H9 (cell line): ENCODE results near the gene CRAMP1. TPM values are rescaled to one million over a fixed set of nuclear protein-coding genes. Genes with fewer than 3 reads are reported as not detected.

Experiments
- DNase-seq: peaks from one replicate; pipeline ENCODE4 v3.0.0-alpha.2; 2017
- H2AFZ ChIP-seq: one replicate; pipeline ENCODE4 v1.6.1; 2013; ENCODE audit warnings: mild to moderate bottlenecking, low read length, control low read depth, moderate library complexity
- H2AK5ac ChIP-seq: 2 replicates; pipeline ENCODE4 v1.6.1; 2013; ENCODE audit warnings: low read length, control low read depth, mixed read lengths; ENCODE audit not compliant: insufficient read length
- H2BK120ac ChIP-seq: one replicate; pipeline ENCODE4 v1.6.1; 2013; ENCODE audit warnings: low read depth, mild to moderate bottlenecking, low read length, control low read depth, inconsistent platforms; ENCODE audit not compliant: poor library complexity, severe bottlenecking
- H2BK12ac ChIP-seq: 2 replicates; pipeline ENCODE4 v1.6.1; 2013; ENCODE audit warnings: low read length, control low read depth, mixed read lengths, low read depth; ENCODE audit not compliant: insufficient read length
- H2BK15ac ChIP-seq: 2 replicates; pipeline ENCODE4 v1.6.1; 2013; ENCODE audit warnings: low read depth, low read length, control low read depth
- H2BK20ac ChIP-seq: one replicate; pipeline ENCODE4 v1.6.1; 2013; ENCODE audit warnings: low read depth, mild to moderate bottlenecking, low read length, control low read depth, inconsistent platforms; ENCODE audit not compliant: poor library complexity, severe bottlenecking
- H2BK5ac ChIP-seq: 2 replicates; pipeline ENCODE4 v1.6.1; 2013; ENCODE audit warnings: low read length, control low read depth, mixed read lengths; ENCODE audit not compliant: insufficient read length
- H3K14ac ChIP-seq: 2 replicates; pipeline ENCODE4 v1.6.1; 2013; ENCODE audit warnings: low read length, control low read depth; ENCODE audit not compliant: insufficient read depth
- H3K18ac ChIP-seq: 2 replicates; pipeline ENCODE4 v1.6.1; 2013; ENCODE audit warnings: low read depth, mild to moderate bottlenecking, mixed read lengths, low read length, control low read depth; ENCODE audit not compliant: insufficient read length
- H3K23ac ChIP-seq: 2 replicates; pipeline ENCODE4 v1.6.1; 2013; ENCODE audit warnings: low read length, control low read depth, mixed read lengths, low read depth; ENCODE audit not compliant: insufficient read length
- H3K23me2 ChIP-seq: 2 replicates; pipeline ENCODE4 v1.6.1; 2013; ENCODE audit warnings: low read depth, mild to moderate bottlenecking, mixed read lengths, low read length, control low read depth; ENCODE audit not compliant: insufficient read length, poor library complexity, severe bottlenecking
- H3K27ac ChIP-seq: 2 replicates; pipeline ENCODE4 v1.5.1; 2013; ENCODE audit warnings: low read length, control low read depth, mixed read lengths, low read depth; ENCODE audit not compliant: insufficient read length
- H3K27me3 ChIP-seq: 2 replicates; pipeline ENCODE4 v1.6.1; 2013; ENCODE audit warnings: low read length, control low read depth, inconsistent platforms; ENCODE audit not compliant: insufficient read depth
- H3K4ac ChIP-seq: 2 replicates; pipeline ENCODE4 v1.6.1; 2013; ENCODE audit warnings: low read depth, mild to moderate bottlenecking, control low read depth, inconsistent platforms, low read length, moderate library complexity
- H3K4me1 ChIP-seq: 2 replicates; pipeline ENCODE4 v1.6.1; 2013; ENCODE audit warnings: low read length, control low read depth, inconsistent platforms; ENCODE audit not compliant: insufficient read depth
- H3K4me2 ChIP-seq: 2 replicates; pipeline ENCODE4 v1.6.1; 2013; ENCODE audit warnings: low read length, control low read depth, mixed read lengths; ENCODE audit not compliant: insufficient read length, insufficient read depth
- H3K56ac ChIP-seq: 2 replicates; pipeline ENCODE4 v1.6.1; 2013; ENCODE audit warnings: low read depth, mild to moderate bottlenecking, mixed read lengths, low read length, control low read depth; ENCODE audit not compliant: insufficient read length
- H3K79me1 ChIP-seq: 2 replicates; pipeline ENCODE4 v1.6.1; 2013; ENCODE audit warnings: low read depth, mild to moderate bottlenecking, moderate library complexity, low read length, control low read depth, inconsistent platforms; ENCODE audit not compliant: insufficient read depth, poor library complexity, severe bottlenecking
- H3K79me2 ChIP-seq: 2 replicates; pipeline ENCODE4 v1.6.1; 2013; ENCODE audit warnings: low read length, control low read depth, inconsistent platforms; ENCODE audit not compliant: insufficient read depth
- H3K9ac ChIP-seq: 2 replicates; pipeline ENCODE4 v1.6.1; 2013; ENCODE audit warnings: low read length, control low read depth, mixed read lengths; ENCODE audit not compliant: insufficient read length; ENCODE audit errors: extremely low read depth
- H3K9me3 ChIP-seq: one replicate; pipeline ENCODE4 v1.6.1; 2013; ENCODE audit warnings: low read depth, low read length, inconsistent platforms; ENCODE audit not compliant: control insufficient read depth
- H3T11ph ChIP-seq: one replicate; pipeline ENCODE4 v1.6.1; 2013; ENCODE audit warnings: mild to moderate bottlenecking, low read length, control low read depth, inconsistent platforms
- H4K20me1 ChIP-seq: one replicate; pipeline ENCODE4 v1.6.1; 2013; ENCODE audit not compliant: control insufficient read depth, insufficient read length, insufficient read depth
- H4K5ac ChIP-seq: 2 replicates; pipeline ENCODE4 v1.6.1; 2013; ENCODE audit warnings: low read depth, mild to moderate bottlenecking, mixed read lengths, low read length, control low read depth; ENCODE audit not compliant: insufficient read length
- H4K8ac ChIP-seq: replicated peaks from 2 replicates; pipeline ENCODE4 v1.6.1; 2013; ENCODE audit warnings: low read length, control low read depth, mixed read lengths, low read depth; ENCODE audit not compliant: insufficient read length
- H4K91ac ChIP-seq: 2 replicates; pipeline ENCODE4 v1.6.1; 2013; ENCODE audit warnings: low read depth, mild to moderate bottlenecking, moderate library complexity, mixed read lengths, low read length, control low read depth; ENCODE audit not compliant: insufficient read length
- H3K27ac Mint-ChIP-seq, 3 experiments: 2 replicates in 2 of 3; 3 replicates in 1 of 3; pipeline ENCODE4 v1.8.0; 2020 to 2021; ENCODE audit warnings: mixed read lengths in 3 of 3, mild to moderate bottlenecking in 1 of 3, moderate library complexity in 1 of 3
- H3K27me3 Mint-ChIP-seq: 2 replicates; pipeline ENCODE4 v1.8.0; 2021; ENCODE audit warnings: low read depth, mild to moderate bottlenecking, moderate library complexity, mixed read lengths
- H3K36me3 Mint-ChIP-seq, 3 experiments: 2 replicates in 2 of 3; 3 replicates in 1 of 3; pipeline ENCODE4 v1.8.0; 2020 to 2021; ENCODE audit warnings: low read depth in 3 of 3, mixed read lengths in 3 of 3; ENCODE audit not compliant: insufficient read depth in 1 of 3
- H3K4me1 Mint-ChIP-seq, 2 experiments: 2 replicates each; pipeline ENCODE4 v1.8.0; 2020; ENCODE audit warnings: mixed read lengths in 2 of 2
- H3K4me3 Mint-ChIP-seq, 2 experiments: 2 replicates in 1 of 2; 3 replicates in 1 of 2; pipeline ENCODE4 v1.8.0; 2020 to 2021; ENCODE audit warnings: mild to moderate bottlenecking in 2 of 2, mixed read lengths in 2 of 2, moderate library complexity in 1 of 2
- H3K9me3 Mint-ChIP-seq, 2 experiments: 2 replicates in 1 of 2; 3 replicates in 1 of 2; pipeline ENCODE4 v1.8.0; 2020; ENCODE audit warnings: mild to moderate bottlenecking in 2 of 2, mixed read lengths in 2 of 2, moderate library complexity in 1 of 2
- CTCF ChIP-seq: fragments of 200-600 bp; sonication (generic); conservative IDR thresholded peaks from 3 replicates; pipeline ENCODE4 v1.8.0; 2021; ENCODE audit warnings: antibody characterized with exemption, mild to moderate bottlenecking
- WGBS: extraction: QIAGEN DNeasy Blood & Tissue Kit; methylation state at CpG from one replicate; pipeline ENCODE4 v1.1.7; 2013; ENCODE audit warnings: missing lambda C conversion rate, low lambda C conversion rate, mixed read lengths; ENCODE audit not compliant: insufficient read length; ENCODE audit errors: extremely low coverage; 5-methylcytosine and 5-hydroxymethylcytosine counted together
- total RNA-seq: library from RNA; stranded (reverse); gene quantifications from 2 replicates; pipeline ENCODE4 v1.2.1, GENCODE V29; 2021

CRAMP1 gene
- total RNA-seq, 1 experiment from 2014 or later = 46.2 TPM

GRCh38 chr16:1634541-1634940 lies 22.4 kb downstream of the CRAMP1 start:
- H3K4me1 ChIP-seq = no peaks in the 10 kb centered on the region
- H2BK12ac ChIP-seq = no peak overlapping the region
- no peak overlapping the region for H4K8ac ChIP-seq
- H3K9ac ChIP-seq = no peak overlapping the region
- no peak overlapping the region for H2AK5ac ChIP-seq
- H3K27me3 Mint-ChIP-seq = no peaks in the 10 kb centered on the region
- H3K27ac Mint-ChIP-seq = no peak overlapping the region; a peak in 2 of 7 replicates
- H3K36me3 Mint-ChIP-seq = peaks cover 32 to 72% (median 41%) of the 10 kb centered on the region in 3 experiments; a peak in 6 of 7 replicates
- no peaks in the 10 kb centered on the region for H3K4me1 Mint-ChIP-seq
- no peak overlapping the region for H3K23ac ChIP-seq
- H2BK15ac ChIP-seq = no peak overlapping the region
- DNase-seq = no peak
- no peak overlapping the region for H3K27ac ChIP-seq
- no CpG with 5 or more reads among the region's 12 CpGs for WGBS
- H3K4me2 ChIP-seq = no peak overlapping the region
- peaks cover 2% of the 10 kb centered on the region for H4K20me1 ChIP-seq
- TF ChIP-seq CTCF = no peak
- no peak overlapping the region for H2AFZ ChIP-seq
- no peaks in the 10 kb centered on the region for H3K9me3 ChIP-seq
- H3K4me3 Mint-ChIP-seq = peak overlapping the region in 1 of 2 experiments; percentile 33; a peak in 1 of 5 replicates
- H3T11ph ChIP-seq = no peak overlapping the region
- peaks cover 2% of the 10 kb centered on the region; the same call in 1 of the 2 replicates for H3K79me2 ChIP-seq
- peaks cover 7% of the 10 kb centered on the region for H3K79me1 ChIP-seq
- no peaks in the 10 kb centered on the region for H3K23me2 ChIP-seq
- no peak overlapping the region for H4K5ac ChIP-seq
- H3K56ac ChIP-seq = no peak overlapping the region
- no peaks in the 10 kb centered on the region for H3K27me3 ChIP-seq
- no peak overlapping the region for H3K14ac ChIP-seq
- H3K4ac ChIP-seq = no peak overlapping the region
- no peak overlapping the region for H2BK120ac ChIP-seq
- H2BK20ac ChIP-seq = no peak overlapping the region
- no peak overlapping the region for H4K91ac ChIP-seq
- no peak overlapping the region for H3K18ac ChIP-seq
- H3K9me3 Mint-ChIP-seq = no peaks in the 10 kb centered on the region
- H2BK5ac ChIP-seq = no peak overlapping the region
